Colonic mucosa (tissue), 4 donors: ENCODE measurements around the gene DLGAP4. TPM values are rescaled to one million over a fixed set of nuclear protein-coding genes. Genes with fewer than 3 reads are reported as not detected.

Experiments
- DNase-seq: peaks from one replicate; pipeline ENCODE4 v3.0.0-alpha.2; 2020
- H3K27ac ChIP-seq: fragments of 200-600 bp; one replicate; pipeline ENCODE4 v1.8.0; 2021
- H3K27me3 ChIP-seq: fragments of 200-600 bp; one replicate; pipeline ENCODE4 v1.8.0; 2021
- H3K36me3 ChIP-seq: fragments of 200-600 bp; one replicate; pipeline ENCODE4 v1.8.0; 2021
- H3K4me1 ChIP-seq: fragments of 200-600 bp; one replicate; pipeline ENCODE4 v1.8.0; 2021; ENCODE audit warnings: mild to moderate bottlenecking
- H3K4me3 ChIP-seq: fragments of 200-600 bp; one replicate; pipeline ENCODE4 v1.8.0; 2021
- H3K9ac ChIP-seq, 2 donors: one replicate each; pipeline ENCODE4 v1.7.0; 2013; ENCODE audit warnings: control low read depth in 2 of 2, low read depth in 2 of 2, low read length in 2 of 2
- H3K9me3 ChIP-seq: fragments of 200-600 bp; one replicate; pipeline ENCODE4 v1.8.0; 2021
- CTCF ChIP-seq: fragments of 200-600 bp; IDR thresholded peaks from one replicate; pipeline ENCODE4 v1.8.0; 2022; ENCODE audit warnings: antibody characterized with exemption, mild to moderate bottlenecking
- intact Hi-C: fragments of 100-400 bp; cut with DNase I; formaldehyde crosslinking; loops from one replicate; pipeline ENCODE4 v1.14.1; 2022
- total RNA-seq, 2 donors: library from RNA; stranded (reverse); fragmentation: NEBNext Ultra II Directional in 1 of 2; extraction: Animal tissue kit (Norgen Biotek cat#: 25700) in 1 of 2; gene quantifications; one replicate each; pipeline ENCODE4 v1.2.1, GENCODE V29; 2021
- donor health status: healthy.
- donor health status: DM: no; HTN: no; CAD: no.
- donor health status: DM: no; HTN: no; CAD: no.

Gene DLGAP4
- total RNA-seq, 2 donors from 2014 or later = 43.1 to 48.6 TPM

GRCh38 chr20:36277546-36277945 lies 28.6 kb upstream of the DLGAP4 start:
- Histone ChIP-seq H3K9me3 (no peaks in the 10 kb centered on the region), H3K27me3 (no peaks in the 10 kb centered on the region), H3K4me3 (no peak overlapping the region), H3K27ac (no peak overlapping the region), H3K4me1 (no peaks in the 10 kb centered on the region), H3K36me3 (no peaks in the 10 kb centered on the region), H3K9ac (no peak overlapping the region)
- no peak for DNase-seq
- no peak for TF ChIP-seq CTCF
- intact Hi-C loops = no loop called here

- Histone ChIP-seq H3K4me1 (no peaks in the 10 kb centered on the region), H3K36me3 (no peaks in the 10 kb centered on the region), H3K27me3 (no peaks in the 10 kb centered on the region), H3K9ac (no peak overlapping the region), H3K27ac (no peak overlapping the region), H3K9me3 (no peaks in the 10 kb centered on the region), H3K4me3 (no peak overlapping the region)
- DNase-seq = no peak
- no peak for TF ChIP-seq CTCF
- intact Hi-C loops = no loop called here
Observed at GRCh38 chr20:36279362-36279761, 26.8 kb upstream of the DLGAP4 start.

- no peak for TF ChIP-seq CTCF
- H3K27me3 ChIP-seq = no peaks in the 10 kb centered on the region
- DNase-seq = no peak
Observed at GRCh38 chr20:36279776-36280175, 26.4 kb upstream of the DLGAP4 start.

GRCh38 chr20:36281785-36282380 lies 24.3 kb upstream of the DLGAP4 start:
- no peaks in the 10 kb centered on the region for H3K27me3 ChIP-seq
- intact Hi-C loops = no loop called here
- H3K4me1 ChIP-seq = no peaks in the 10 kb centered on the region
- TF ChIP-seq CTCF = no peak
- H3K27ac ChIP-seq = no peak overlapping the region
- no peaks in the 10 kb centered on the region for H3K9me3 ChIP-seq
- H3K9ac ChIP-seq = no peak overlapping the region
- no peak for DNase-seq
- no peak overlapping the region for H3K4me3 ChIP-seq
- H3K36me3 ChIP-seq = no peaks in the 10 kb centered on the region

More at GRCh38 chr20:36279776-36280175, 26.4 kb upstream of the DLGAP4 start:
- Histone ChIP-seq H3K27ac (no peak overlapping the region), H3K4me3 (no peak overlapping the region), H3K9ac (no peak overlapping the region), H3K4me1 (no peaks in the 10 kb centered on the region), H3K9me3 (no peaks in the 10 kb centered on the region), H3K36me3 (no peaks in the 10 kb centered on the region)
- intact Hi-C loops = no loop called here

- Histone ChIP-seq H3K27me3 (no peaks in the 10 kb centered on the region), H3K36me3 (no peaks in the 10 kb centered on the region), H3K4me1 (no peaks in the 10 kb centered on the region), H3K4me3 (no peak overlapping the region), H3K9ac (no peak overlapping the region), H3K27ac (no peak overlapping the region), H3K9me3 (no peaks in the 10 kb centered on the region)
- DNase-seq = no peak
- intact Hi-C loops = no loop called here
- no peak for TF ChIP-seq CTCF
Observed at GRCh38 chr20:36284751-36285150, 21.4 kb upstream of the DLGAP4 start.
